Uterus (tissue), 2 donors: ENCODE measurements around the gene SLBP.

Source experiments
- CTCF ChIP-seq, 4 experiments: fragments of 200-600 bp in 2 of 4; fragments of 450-650 bp in 2 of 4; sonication (generic) in 2 of 4; IDR thresholded peaks; one replicate each; pipeline ENCODE4 v1.5.1; 2016 to 2019; ENCODE audit warnings: antibody characterized with exemption in 4 of 4, mild to moderate bottlenecking in 2 of 4, moderate library complexity in 1 of 4
- POLR2A ChIP-seq, 2 donors: fragments of 450-650 bp; IDR thresholded peaks; one replicate each; pipeline ENCODE4 v1.6.1; 2016; ENCODE audit warnings: antibody characterized with exemption in 2 of 2, mild to moderate bottlenecking in 1 of 2, moderate library complexity in 1 of 2

DNA sequence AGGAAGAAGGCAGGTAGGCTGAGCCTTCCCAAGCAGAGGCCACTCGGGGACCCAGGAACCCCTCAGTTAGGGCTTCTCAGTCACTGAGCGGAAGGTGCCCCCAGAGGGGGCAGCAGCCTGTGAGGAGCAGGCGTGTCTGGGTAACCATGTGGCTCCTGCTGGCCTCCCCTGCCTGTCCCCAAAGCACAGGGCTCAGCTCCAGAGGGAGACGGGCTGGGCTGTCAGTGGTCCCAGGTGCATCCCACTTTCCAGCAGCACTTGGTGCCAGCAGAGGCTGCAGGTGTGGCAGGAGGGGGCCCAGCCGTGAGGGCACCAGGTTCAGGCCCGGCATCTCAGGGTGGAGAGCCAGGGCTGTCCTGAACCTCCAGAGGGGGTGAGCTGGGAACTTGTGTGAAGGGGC is 31.9 kb upstream of the SLBP start:
- TF ChIP-seq POLR2A (IDR thresholded peaks at IDR 0.05) (no peak), CTCF (IDR thresholded peaks at IDR 0.05) (no peak)
